Measurements from ENCODE around the gene CHRNB2.

The CHRNB2 gene

DNA sequence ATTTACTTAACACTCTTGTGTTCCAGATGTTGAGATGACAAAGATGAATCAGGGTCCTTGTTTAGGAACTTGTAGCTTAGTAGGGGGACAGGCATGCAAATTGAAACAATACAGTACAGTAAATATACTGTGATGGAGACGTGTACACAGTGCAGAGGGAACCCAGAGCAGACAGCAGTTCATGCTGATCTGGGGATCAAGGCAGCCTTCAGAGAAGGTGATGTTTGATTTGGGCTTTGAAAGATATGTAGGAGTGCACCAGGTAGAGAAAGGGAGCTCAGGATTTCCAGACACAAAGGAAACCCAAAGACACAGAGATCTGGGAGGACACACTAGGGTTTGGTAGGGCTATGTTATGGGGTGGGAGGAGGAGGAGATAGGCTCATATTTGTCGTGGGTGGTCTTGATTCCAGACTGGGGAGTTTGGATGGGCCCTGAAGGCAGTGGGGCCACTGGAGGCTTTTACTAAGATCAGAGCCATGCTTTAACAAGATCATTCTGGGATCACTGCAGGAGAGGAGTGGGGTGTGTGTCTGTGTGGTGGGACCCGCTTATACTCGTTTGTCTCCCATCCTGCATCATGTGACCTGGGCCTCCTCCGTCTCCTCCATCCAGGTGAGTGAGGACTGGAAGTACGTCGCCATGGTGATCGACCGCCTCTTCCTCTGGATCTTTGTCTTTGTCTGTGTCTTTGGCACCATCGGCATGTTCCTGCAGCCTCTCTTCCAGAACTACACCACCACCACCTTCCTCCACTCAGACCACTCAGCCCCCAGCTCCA is 7.8 kb downstream of the CHRNB2 start:
- Histone ChIP-seq H3K9me3 (ENCODE audit: control insufficient read depth, low read length) (no peaks in the 10 kb centered on the region), H3K4me3 (ENCODE audit: low read length) (no peak overlapping the region), H3K27me3 (ENCODE audit: control insufficient read depth, insufficient read depth, low read length) (no peaks in the 10 kb centered on the region), H3K9ac (ENCODE audit: low read length) (no peak overlapping the region), H3K4me1 (ENCODE audit: control insufficient read depth, insufficient read depth, low read length) (no peaks in the 10 kb centered on the region), H3K36me3 (ENCODE audit: control insufficient read depth, insufficient read depth, low read length) (no peaks in the 10 kb centered on the region)

DNA sequence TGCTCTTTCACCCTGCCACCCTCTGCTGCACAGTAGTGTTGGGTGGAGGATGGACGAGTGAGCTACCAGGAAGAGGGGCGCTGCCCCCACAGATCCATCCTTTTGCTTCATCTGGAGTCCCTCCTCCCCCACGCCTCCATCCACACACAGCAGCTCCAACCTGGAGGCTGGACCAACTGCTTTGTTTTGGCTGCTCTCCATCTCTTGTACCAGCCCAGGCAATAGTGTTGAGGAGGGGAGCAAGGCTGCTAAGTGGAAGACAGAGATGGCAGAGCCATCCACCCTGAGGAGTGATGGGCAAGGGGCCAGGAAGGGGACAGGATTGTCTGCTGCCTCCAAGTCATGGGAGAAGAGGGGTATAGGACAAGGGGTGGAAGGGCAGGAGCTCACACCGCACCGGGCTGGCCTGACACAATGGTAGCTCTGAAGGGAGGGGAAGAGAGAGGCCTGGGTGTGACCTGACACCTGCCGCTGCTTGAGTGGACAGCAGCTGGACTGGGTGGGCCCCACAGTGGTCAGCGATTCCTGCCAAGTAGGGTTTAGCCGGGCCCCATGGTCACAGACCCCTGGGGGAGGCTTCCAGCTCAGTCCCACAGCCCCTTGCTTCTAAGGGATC is 8.5 kb downstream of the CHRNB2 start:
- Histone ChIP-seq H3K4me3 (ENCODE audit: low read length) (no peak overlapping the region), H3K4me1 (ENCODE audit: control insufficient read depth, insufficient read depth, low read length) (no peaks in the 10 kb centered on the region), H3K9me3 (ENCODE audit: control insufficient read depth, low read length) (no peaks in the 10 kb centered on the region), H3K36me3 (ENCODE audit: control insufficient read depth, insufficient read depth, low read length) (no peaks in the 10 kb centered on the region), H3K9ac (ENCODE audit: low read length) (no peak overlapping the region), H3K27me3 (ENCODE audit: control insufficient read depth, insufficient read depth, low read length) (no peaks in the 10 kb centered on the region)

DNA sequence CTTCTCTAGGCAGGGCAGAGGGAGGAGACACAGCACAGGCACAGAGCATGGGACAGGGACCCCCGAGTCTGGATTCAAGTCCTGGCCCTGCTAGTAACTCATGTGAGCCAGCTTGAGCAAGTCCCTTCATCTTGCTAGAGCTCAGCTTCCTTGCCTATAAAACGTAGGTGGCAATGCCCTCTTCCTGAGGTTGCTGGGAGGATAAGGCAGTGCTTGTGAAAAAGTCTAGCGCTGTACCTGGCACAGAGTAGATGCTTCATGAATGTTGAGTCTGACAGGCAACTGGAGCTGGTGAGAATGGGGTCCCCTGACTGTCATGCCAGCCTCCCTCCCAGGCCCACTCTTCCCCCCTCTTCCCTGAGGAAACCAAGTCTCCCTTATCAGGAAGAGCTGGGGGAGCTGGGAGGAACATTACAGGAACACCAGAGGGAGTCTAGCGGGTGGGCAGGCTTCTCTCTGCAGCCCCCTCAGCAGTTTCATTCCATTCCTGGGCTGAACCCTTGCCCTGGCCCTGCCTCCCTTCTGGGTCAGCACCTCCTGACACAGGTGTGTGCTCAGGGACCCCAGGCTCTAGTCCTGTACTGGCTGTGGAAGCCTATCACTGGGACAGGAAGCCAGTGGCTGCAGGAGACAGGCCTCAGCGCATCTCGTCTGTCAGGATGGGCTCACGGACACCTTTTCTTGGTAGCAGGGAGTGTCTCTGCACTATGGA is 9.9 kb downstream of the CHRNB2 start:
- H3K9ac ChIP-seq (ENCODE audit: low read length) = no peak overlapping the region
- no peak overlapping the region for H3K4me3 ChIP-seq (ENCODE audit: low read length)
- no peaks in the 10 kb centered on the region for H3K27me3 ChIP-seq (ENCODE audit: control insufficient read depth, insufficient read depth, low read length)
- no peaks in the 10 kb centered on the region for H3K9me3 ChIP-seq (ENCODE audit: control insufficient read depth, low read length)
- H3K4me1 ChIP-seq (ENCODE audit: control insufficient read depth, insufficient read depth, low read length) = no peaks in the 10 kb centered on the region
- H3K36me3 ChIP-seq (ENCODE audit: control insufficient read depth, insufficient read depth, low read length) = no peaks in the 10 kb centered on the region

GRCh38 chr1:154578058-154578418 is 10.5 kb downstream of the CHRNB2 start:
- no peaks in the 10 kb centered on the region for H3K4me1 ChIP-seq (ENCODE audit: control insufficient read depth, insufficient read depth, low read length)
- peaks cover 5% of the 10 kb centered on the region for H3K36me3 ChIP-seq (ENCODE audit: control insufficient read depth, insufficient read depth, low read length)

DNA sequence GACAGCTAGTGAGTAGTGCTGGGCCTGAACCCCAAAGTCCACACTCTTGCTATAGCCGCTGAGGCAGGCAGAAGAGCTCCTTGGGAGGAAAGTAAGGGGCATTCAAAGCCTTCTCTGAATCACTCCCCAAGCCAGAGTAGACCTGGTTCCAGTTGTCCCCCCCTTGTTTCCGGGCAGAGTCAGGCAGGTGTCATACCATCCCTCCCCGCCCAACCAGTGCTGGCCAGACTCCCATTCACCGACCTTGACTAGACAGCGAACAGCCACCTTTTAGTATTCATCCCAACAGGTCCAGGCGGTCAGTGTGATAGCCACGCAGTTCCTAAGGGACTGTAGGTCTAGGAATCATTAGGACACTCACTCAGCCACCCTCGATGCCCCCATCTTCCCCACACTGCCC is 11.8 kb downstream of the CHRNB2 start:
- Histone ChIP-seq H3K9ac (ENCODE audit: low read length) (no peak overlapping the region), H3K27me3 (ENCODE audit: control insufficient read depth, insufficient read depth, low read length) (no peaks in the 10 kb centered on the region), H3K36me3 (ENCODE audit: control insufficient read depth, insufficient read depth, low read length) (peaks cover 16% of the 10 kb centered on the region), H3K9me3 (ENCODE audit: control insufficient read depth, low read length) (no peaks in the 10 kb centered on the region), H3K4me3 (ENCODE audit: low read length) (no peak overlapping the region), H3K4me1 (ENCODE audit: control insufficient read depth, insufficient read depth, low read length) (no peaks in the 10 kb centered on the region)

More at GRCh38 chr1:154578058-154578418, 10.5 kb downstream of the CHRNB2 start:
- H3K9ac ChIP-seq (ENCODE audit: low read length) = no peak overlapping the region
- H3K4me3 ChIP-seq (ENCODE audit: low read length) = no peak overlapping the region
- no peaks in the 10 kb centered on the region for H3K9me3 ChIP-seq (ENCODE audit: control insufficient read depth, low read length)
- no peaks in the 10 kb centered on the region for H3K27me3 ChIP-seq (ENCODE audit: control insufficient read depth, insufficient read depth, low read length)

DNA sequence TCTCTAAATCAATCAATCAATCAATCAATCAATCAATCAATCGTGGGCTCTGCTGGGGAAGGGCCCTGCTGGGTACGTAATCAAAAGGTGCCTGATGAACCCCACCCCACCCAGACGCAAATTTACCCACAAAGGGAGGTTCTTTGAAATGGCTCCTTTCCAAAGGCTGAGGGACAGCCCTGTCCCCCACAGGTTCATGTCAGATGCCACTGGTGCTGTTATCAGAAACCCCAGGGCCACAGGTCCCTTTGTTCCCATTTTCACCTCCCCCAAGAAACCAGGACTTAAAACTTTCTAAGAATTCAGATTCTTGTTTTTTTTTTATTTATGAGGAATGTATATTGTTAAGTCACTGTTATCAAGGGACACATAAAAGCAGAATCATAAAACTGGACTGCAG is 14.2 kb downstream of the CHRNB2 start:
- H3K4me3 ChIP-seq (ENCODE audit: low read length) = no peak overlapping the region
- peaks cover 34% of the 10 kb centered on the region for H3K36me3 ChIP-seq (ENCODE audit: control insufficient read depth, insufficient read depth, low read length)
- no peaks in the 10 kb centered on the region for H3K9me3 ChIP-seq (ENCODE audit: control insufficient read depth, low read length)
- no peaks in the 10 kb centered on the region for H3K4me1 ChIP-seq (ENCODE audit: control insufficient read depth, insufficient read depth, low read length)
- H3K27me3 ChIP-seq (ENCODE audit: control insufficient read depth, insufficient read depth, low read length) = no peaks in the 10 kb centered on the region
- no peak overlapping the region for H3K9ac ChIP-seq (ENCODE audit: low read length)

DNA sequence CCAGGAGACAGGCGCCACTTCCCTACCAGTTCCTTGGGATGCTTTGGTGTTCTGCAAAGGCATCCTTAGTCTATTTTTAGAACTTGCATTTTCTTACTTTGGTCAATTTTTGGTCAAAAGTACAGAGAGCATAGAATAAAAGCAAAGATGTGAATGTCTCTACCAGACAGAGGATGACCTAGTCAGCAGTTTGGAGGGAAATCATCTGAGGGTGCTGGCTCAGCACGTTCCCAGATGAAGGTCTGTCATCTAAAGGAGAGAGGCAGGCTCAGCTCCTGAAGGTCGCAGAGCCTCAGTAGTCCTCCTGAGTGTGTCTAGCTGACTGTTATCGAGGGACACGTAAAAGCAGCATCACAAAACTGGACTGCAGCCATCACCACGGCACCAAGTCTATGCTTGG is 15.3 kb downstream of the CHRNB2 start:
- H3K36me3 ChIP-seq (ENCODE audit: control insufficient read depth, insufficient read depth, low read length) = peaks cover 40% of the 10 kb centered on the region
- H3K4me3 ChIP-seq (ENCODE audit: low read length) = no peak overlapping the region
- no peaks in the 10 kb centered on the region for H3K27me3 ChIP-seq (ENCODE audit: control insufficient read depth, insufficient read depth, low read length)
- H3K4me1 ChIP-seq (ENCODE audit: control insufficient read depth, insufficient read depth, low read length) = no peaks in the 10 kb centered on the region
- no peaks in the 10 kb centered on the region for H3K9me3 ChIP-seq (ENCODE audit: control insufficient read depth, low read length)
- no peak overlapping the region for H3K9ac ChIP-seq (ENCODE audit: low read length)

- Histone ChIP-seq H3K9ac (ENCODE audit: low read length) (no peak overlapping the region), H3K27me3 (ENCODE audit: control insufficient read depth, insufficient read depth, low read length) (no peaks in the 10 kb centered on the region), H3K4me1 (ENCODE audit: control insufficient read depth, insufficient read depth, low read length) (no peaks in the 10 kb centered on the region), H3K4me3 (ENCODE audit: low read length) (no peak overlapping the region), H3K9me3 (ENCODE audit: control insufficient read depth, low read length) (no peaks in the 10 kb centered on the region), H3K36me3 (ENCODE audit: control insufficient read depth, insufficient read depth, low read length) (peaks cover 49% of the 10 kb centered on the region)
Measured at GRCh38 chr1:154583773-154584172, 16.2 kb downstream of the CHRNB2 start.

DNA sequence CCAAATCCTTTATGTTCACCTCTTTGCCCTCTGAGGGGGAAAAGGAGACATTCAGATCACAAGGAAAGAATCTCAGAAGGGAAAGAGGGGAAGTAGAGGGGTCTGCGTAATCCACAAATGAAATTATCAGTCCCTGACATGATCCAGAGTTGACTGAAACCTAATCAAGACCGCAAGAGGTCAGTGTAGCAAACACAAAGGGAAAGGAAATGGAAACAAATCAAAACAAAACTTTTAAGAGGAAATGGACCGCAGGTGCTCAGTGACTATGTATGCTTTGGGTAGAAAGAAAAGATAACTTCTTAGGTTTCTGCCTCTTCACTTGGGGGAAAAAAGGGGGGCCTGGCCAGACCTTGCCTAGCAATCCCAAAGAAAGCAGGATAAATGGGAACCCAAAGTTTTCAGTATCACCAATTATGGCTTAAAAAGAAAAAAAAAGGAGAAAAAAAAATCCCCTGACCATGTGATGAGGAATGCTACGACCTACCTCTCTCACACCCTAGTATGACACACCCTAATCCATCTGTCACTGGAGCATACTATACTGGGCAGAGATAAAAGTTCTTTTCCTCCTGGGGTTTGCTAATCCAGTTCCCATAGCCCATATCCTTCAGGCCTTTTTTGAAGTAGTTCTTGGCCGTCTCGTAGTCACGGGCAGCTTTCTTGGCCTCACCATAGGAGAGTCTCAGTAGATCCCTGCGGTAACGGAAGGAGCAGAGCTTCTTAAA is 16.9 kb downstream of the CHRNB2 start:
- H3K36me3 ChIP-seq (ENCODE audit: control insufficient read depth, insufficient read depth, low read length) = peaks cover 54% of the 10 kb centered on the region
- no peaks in the 10 kb centered on the region for H3K4me1 ChIP-seq (ENCODE audit: control insufficient read depth, insufficient read depth, low read length)
- no peak overlapping the region for H3K4me3 ChIP-seq (ENCODE audit: low read length)
- no peaks in the 10 kb centered on the region for H3K9me3 ChIP-seq (ENCODE audit: control insufficient read depth, low read length)
- no peaks in the 10 kb centered on the region for H3K27me3 ChIP-seq (ENCODE audit: control insufficient read depth, insufficient read depth, low read length)
- no peak overlapping the region for H3K9ac ChIP-seq (ENCODE audit: low read length)

GRCh38 chr1:154586231-154586630 is 18.7 kb downstream of the CHRNB2 start:
- Histone ChIP-seq H3K27me3 (ENCODE audit: control insufficient read depth, insufficient read depth, low read length) (no peaks in the 10 kb centered on the region), H3K9me3 (ENCODE audit: control insufficient read depth, low read length) (no peaks in the 10 kb centered on the region), H3K4me1 (ENCODE audit: control insufficient read depth, insufficient read depth, low read length) (no peaks in the 10 kb centered on the region), H3K9ac (ENCODE audit: low read length) (no peak overlapping the region), H3K4me3 (ENCODE audit: low read length) (no peak overlapping the region), H3K36me3 (ENCODE audit: control insufficient read depth, insufficient read depth, low read length) (peaks cover 63% of the 10 kb centered on the region)

DNA sequence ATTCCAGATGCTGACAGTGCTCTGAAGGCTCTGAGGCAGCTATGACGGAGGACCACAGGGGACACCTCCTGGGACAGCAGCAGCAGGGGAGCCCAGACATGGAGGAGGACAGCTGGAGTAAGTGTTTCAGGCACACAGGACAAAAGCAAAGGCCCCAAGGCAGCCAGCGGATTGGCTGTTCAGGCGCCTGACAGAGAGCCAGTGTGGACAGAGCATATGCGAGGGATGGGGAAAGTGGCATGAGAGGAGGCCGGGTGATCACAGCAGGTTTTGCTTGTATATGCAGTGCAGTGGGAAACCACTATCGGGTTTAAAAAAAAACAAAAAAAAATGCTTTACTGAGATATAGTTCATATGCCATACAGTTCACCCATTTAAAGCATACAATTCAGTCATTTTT is 19.1 kb downstream of the CHRNB2 start:
- no peak overlapping the region for H3K4me3 ChIP-seq (ENCODE audit: low read length)
- peaks cover 63% of the 10 kb centered on the region for H3K36me3 ChIP-seq (ENCODE audit: control insufficient read depth, insufficient read depth, low read length)
- no peak overlapping the region for H3K9ac ChIP-seq (ENCODE audit: low read length)

DNA sequence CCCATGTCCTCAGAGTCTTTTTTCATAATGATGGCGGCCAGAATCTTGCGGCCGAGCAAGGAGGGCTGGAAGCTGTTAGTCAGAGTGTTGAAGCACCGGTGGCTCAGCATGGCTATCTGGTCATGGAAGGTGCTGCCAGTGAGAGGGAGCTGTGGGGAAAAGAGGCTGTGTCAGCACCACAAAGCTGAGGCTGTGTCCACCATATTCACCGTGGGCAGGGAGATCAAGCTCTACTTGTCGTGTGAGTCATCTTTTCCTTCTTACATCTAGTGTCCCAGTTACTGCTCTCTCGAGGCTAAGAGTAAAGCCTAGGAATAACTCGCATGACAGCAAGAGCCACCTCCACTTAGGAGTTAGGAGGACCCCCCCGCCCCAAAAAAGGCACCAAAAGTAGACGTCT is 22.2 kb downstream of the CHRNB2 start:
- Histone ChIP-seq H3K36me3 (ENCODE audit: control insufficient read depth, insufficient read depth, low read length) (peaks cover 55% of the 10 kb centered on the region), H3K4me1 (ENCODE audit: control insufficient read depth, insufficient read depth, low read length) (no peaks in the 10 kb centered on the region), H3K4me3 (ENCODE audit: low read length) (no peak overlapping the region), H3K9me3 (ENCODE audit: control insufficient read depth, low read length) (no peaks in the 10 kb centered on the region), H3K9ac (ENCODE audit: low read length) (no peak overlapping the region), H3K27me3 (ENCODE audit: control insufficient read depth, insufficient read depth, low read length) (no peaks in the 10 kb centered on the region)

More for the DNA sequence above, 19.1 kb downstream of the CHRNB2 start:
- no peaks in the 10 kb centered on the region for H3K27me3 ChIP-seq (ENCODE audit: control insufficient read depth, insufficient read depth, low read length)
- H3K4me1 ChIP-seq (ENCODE audit: control insufficient read depth, insufficient read depth, low read length) = no peaks in the 10 kb centered on the region
- no peaks in the 10 kb centered on the region for H3K9me3 ChIP-seq (ENCODE audit: control insufficient read depth, low read length)
